GM08714 (cell line): Measurements from ENCODE around the gene DHDDS.
"Not testable (repeated sequence)": the region's sequence is repeated elsewhere in the genome, so short reads cannot be mapped to it uniquely, and the experiment has no call there.

Experiments
- H3K4me3 ChIP-seq: fragments of 200-500 bp; sonication (Bioruptor generic); 2 replicates; pipeline ENCODE4 v1.5.1; 2014; ENCODE audit warnings: mild to moderate bottlenecking, low read length, inconsistent platforms
- ZNF274 ChIP-seq: IDR thresholded peaks from 2 replicates; pipeline ENCODE4 v1.6.1; 2012; ENCODE audit warnings: mild to moderate bottlenecking, low read depth, low read length

The DHDDS gene

DNA sequence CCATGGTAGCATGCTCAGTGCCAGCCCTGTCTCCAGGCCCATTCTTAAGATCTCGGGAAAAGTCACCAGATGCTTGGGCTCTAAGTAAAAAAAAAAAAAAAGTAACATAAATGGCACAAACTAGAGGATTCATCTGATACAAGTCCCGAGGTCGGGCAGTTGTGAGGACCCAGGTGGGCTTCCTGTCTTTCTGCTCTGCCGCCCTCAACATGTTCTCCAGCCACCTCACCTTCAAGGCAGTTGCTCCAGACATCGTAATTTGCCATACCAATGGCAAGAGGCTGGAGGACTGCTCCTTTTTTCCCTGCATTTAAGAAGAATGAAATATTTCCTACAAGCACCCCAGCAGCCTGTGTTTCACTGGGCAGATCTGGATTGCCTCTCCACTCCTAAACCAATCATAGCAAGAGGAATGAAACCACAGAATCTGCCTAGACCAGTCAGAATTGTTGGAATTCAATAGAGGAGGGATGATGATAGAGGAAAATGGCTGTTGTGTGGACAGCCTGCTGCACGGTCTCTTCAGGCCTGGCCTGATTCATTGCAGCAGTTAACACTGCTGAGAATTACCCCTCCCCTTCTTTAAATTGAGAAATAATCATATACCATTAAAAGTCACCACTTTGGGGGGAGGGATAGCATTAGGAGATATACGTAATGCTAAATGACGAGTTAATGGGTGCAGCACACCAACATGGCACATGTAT, 45.5 kb downstream of the DHDDS start:
- TF ChIP-seq ZNF274 = no peak
- no peak overlapping the region for H3K4me3 ChIP-seq

DNA sequence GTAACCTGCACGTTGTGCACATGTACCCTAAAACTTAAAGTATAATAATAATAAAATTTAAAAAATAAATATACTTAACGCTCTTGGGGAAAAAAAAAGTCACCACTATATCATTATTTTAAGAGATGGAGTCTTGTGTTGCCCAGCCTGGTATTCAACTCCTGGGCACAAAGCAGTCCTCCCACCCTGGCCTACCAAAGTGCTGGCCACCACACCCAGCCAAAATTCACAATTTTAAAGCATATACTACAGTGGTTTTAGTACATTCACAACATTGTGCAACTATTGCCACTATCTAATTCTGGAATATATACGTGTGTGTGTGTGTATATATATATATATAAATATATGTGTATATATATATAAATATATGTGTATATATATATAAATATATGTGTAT, 46.0 kb downstream of the DHDDS start:
- no peak overlapping the region for H3K4me3 ChIP-seq
- TF ChIP-seq ZNF274 = no peak

DNA sequence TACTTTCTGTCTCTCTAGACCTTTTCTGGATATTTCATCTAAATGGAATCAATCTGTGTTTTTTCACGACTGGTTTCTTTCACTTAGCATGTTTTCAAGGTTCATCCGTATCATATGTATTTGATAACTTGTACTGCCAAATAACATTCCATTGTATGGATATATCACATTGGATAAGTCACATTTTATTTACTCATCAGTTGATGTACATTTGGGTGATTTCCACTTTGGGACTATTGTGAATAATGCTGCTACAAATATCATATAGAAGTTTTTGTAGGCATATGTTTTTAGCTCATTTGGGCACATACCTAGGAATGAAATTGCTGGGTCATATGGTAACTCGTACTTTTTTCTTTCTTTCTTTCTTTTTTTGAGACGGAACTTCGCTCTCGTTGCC, 46.9 kb downstream of the DHDDS start:
- no peak for TF ChIP-seq ZNF274
- H3K4me3 ChIP-seq = no peak overlapping the region

DNA sequence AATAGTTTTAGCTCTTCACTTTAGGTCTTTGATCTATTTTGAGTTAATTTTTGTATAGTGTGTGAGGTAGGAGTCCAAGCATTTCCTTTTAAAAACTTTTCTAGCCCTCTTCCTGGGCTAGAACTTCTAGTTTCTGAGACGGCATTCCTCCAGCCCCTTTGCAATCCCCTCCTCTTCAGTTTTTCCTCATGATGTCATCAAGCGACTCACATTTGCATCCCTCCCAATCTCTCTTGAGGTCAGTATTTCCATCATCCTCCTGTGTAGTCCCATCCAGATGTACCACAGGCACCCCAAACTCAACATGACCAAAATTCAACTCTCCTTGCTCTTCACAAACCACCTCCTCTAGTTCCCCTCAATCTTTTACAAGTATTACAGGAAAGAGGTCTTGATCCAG, 50.8 kb downstream of the DHDDS start:
- no peak for TF ChIP-seq ZNF274
- H3K4me3 ChIP-seq = no peak overlapping the region

DNA sequence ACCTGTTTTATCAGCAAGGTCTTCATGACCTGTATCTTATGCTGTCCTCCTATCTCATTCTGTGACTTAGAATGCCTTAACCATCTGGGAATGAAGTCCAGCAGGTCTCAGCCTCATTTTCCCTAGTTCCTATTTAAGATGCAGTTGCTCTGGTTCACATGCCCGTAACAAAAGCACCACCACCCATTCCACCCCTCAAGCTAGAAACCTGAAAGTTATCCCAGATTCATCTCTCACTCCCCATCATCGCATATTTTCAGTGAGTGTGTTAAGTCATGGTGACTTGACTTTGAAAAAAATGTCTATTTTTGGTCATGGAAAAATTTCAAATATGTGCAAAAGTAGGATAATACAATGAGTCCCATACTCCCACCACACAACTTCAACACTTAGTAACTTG, 51.9 kb downstream of the DHDDS start:
- no peak overlapping the region for H3K4me3 ChIP-seq
- TF ChIP-seq ZNF274 = no peak

DNA sequence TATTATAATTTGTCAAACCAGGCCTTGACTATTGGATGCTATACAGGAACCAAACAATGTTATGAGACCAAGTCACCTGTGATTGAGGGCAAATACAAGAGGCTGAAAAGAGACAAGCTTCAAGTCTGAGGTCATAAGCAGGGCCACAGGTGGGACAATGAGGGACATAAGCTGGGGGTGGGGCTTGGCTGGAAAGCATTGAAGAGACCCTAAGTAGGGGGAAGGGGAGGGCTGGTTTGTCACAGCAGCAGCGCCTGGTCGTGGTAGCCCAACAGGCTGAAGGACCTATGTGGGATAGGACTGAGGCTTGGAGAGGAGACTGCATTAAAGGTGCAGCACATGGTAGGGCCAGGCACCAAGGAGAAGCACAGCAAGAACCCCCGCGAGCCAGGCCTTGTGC, 58.0 kb downstream of the DHDDS start:
- no peak overlapping the region for H3K4me3 ChIP-seq
- no peak for TF ChIP-seq ZNF274

DNA sequence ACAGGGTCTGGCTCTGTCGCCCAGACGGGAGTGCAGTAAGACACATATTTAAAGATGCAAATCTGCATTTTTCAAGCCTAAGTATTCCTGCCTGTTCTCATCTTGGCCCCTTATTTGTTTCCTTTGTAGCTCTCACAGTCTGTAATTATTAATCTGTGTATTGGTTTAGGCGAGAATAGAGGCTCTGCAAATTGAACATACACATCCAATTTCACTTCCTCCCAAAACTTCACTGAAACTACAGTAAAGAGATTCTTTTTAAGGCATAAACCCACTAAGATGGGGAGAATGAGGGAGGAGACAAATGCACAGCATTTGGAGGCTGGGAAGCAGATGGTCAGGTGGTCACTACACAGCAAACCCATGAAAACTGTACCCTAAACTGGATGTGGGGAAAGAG, 61.1 kb downstream of the DHDDS start:
- no peak for TF ChIP-seq ZNF274
- peak overlapping the region; percentile 31; the same call in 1 of the 2 replicates for H3K4me3 ChIP-seq

DNA sequence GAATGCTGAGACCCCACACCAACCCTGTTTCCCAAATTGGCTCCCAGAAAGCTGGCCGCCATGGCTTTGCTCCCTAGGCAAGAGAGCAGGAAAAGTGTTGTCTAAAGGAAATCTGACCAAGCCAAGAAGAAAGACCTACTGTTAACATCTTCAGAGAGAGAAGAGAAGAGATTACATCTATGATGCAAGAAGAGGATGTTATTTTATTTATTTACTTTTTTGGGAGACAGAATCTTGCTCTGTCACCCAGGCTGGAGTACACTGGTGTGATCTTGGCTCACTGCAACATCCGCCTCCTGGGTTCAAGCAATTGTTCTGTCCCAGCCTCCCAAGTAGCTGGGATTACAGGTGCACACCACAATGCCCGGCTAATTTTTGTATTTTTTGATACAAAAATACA, 61.8 kb downstream of the DHDDS start:
- H3K4me3 ChIP-seq = no peak overlapping the region
- TF ChIP-seq ZNF274 = no peak

DNA sequence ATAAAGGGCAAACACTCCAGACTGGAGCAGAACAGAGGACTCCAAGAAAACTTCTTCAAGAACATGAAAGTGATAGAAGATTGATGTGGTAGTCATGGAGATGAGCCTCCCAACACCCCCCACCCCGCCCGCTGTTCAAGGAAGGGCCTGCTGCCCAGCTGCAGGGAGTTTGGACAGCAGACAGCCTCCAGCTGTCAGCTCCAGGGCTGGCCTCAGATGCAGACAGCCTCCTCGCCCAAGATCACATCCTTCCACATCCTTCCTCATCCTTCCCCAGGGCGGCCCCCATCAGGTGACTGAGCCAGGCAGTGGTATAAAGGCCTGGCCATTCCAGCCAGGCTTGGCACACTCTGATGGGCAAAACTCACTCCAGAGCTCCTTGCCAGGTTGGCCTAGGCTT, 64.7 kb downstream of the DHDDS start:
- no peak for TF ChIP-seq ZNF274
- no peak overlapping the region for H3K4me3 ChIP-seq

DNA sequence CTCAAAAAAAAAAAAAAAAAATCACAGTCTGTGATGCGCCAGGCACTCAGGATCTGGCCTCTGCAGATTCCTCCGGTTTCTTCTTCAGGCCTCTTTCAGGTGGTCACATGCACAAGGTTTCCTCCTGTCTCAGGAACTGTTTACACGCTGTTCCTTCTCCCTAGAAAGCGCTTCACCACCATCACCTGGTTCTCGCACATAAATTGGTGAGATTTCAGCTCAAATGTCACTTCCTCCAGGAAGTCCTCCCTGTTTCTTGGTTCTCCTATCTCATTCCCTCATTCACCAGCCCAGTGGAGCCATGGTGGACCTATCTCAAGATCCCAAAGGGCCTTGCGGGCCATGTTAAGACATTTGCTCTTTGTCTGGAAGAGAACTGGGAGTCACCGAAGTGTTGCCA, 66.8 kb downstream of the DHDDS start:
- no peak for TF ChIP-seq ZNF274
- H3K4me3 ChIP-seq = no peak overlapping the region

DNA sequence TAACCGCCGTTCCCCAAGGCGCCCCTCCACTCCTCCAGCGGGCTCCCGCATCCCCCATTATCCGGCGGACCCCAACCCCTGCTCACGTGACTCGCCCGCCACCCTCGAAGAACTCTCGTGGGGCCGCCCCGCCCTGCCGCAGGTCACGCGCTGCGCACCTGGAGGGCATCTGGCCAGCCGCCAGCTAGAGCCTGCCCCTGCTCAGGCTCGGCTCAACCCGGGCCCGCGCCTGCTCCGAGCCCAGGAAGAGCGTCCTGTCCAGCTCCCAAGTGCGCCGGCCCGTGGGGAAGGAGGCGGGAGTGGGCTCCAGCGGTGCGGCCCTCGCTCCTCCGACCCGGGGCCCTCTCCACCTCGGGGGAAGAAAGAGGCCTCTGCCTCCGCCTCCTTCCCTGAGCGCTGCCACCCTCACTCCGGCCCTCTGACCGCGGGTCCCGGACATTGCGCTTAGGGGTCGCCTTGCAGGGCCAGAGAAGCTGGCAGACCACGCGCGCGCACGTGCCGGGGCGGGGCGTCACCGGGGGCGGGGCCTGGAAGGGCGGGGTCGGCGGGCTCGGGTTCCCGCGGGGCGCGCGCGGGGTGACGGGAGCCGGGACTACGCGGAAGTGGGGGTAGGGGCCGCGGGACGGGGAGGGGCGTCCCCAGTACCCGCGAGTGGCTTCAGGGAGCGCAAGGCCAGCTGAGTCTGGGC, 68.5 kb downstream of the DHDDS start:
- no peak for TF ChIP-seq ZNF274
- peak overlapping the region; percentile 73 for H3K4me3 ChIP-seq

DNA sequence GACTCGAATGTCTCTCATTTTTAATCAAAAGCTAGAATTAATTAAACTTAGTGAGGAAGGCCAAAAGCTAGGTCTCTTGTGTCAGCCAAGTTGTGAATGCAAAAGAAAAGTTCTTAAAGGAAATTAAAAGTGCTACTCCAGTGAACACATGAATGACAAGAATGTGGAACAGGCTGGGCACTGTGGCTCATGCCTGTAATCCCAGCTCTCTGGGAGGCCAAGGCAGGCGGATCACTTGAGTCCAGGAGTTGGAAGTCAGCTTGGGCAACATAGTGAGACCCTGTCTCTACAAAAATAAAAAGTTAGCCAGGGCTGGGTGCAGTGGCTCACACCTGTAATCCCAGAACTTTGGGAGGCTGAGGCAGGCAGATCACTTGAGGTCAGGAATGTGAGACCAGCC, 78.6 kb downstream of the DHDDS start:
- H3K4me3 ChIP-seq = not testable (repeated sequence)

DNA sequence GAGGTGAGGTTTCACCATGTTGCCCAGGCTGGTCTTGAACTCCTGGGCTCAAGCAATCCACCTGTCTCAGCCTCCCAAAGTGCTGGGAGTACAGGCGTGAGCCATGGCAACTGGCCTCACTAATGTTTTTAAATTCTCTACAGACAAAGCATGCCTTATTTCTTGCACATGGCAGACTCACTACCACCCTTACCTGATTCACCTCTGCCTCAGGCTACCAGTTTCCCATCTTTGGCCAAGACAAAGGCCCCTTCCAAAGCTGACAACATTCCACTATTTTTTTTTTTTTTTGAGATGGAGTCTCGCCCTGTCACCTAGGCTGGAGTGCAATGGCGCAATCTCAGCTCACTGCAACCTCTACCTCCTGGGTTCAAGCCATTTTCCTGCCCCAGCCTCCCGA, 83.7 kb downstream of the DHDDS start:
- H3K4me3 ChIP-seq = not testable (repeated sequence)

DNA sequence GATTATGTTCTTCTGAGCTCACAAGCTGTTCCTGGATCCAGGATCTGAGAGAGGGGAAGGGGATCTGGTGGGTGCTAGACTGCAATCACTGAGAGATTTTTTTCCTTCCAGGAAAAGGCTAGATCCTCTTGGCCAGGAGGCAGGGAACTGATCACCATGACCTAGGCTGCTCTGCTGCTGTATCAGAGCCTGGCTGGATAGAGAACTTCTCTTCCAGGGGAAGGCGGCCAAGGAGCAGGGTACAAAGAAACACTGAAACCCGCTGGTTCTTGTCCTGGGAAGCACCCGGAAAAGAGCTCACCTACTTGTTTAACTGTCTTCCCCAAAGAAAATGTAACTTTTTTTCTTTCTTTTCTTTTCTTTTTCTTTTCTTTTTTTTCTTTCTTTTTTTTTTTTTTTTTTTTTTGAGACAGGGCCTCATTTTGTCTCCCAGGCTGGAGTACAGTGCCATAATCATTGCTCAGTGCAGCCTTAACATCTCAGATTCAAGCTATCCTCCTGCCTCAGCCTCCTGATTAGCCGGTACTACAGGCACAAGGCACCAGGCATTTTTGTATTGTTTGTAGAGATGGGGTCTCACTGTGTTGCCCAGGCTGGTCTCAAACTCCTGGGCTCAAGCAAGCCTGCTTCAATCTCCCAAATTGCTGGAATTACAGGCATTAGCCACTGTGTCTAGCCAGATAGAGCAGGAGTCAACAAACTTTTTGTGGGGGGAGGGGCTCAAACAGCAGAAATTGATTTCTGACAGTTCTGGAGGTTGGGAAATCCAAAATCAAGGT, 85.1 kb downstream of the DHDDS start:
- no peak overlapping the region for H3K4me3 ChIP-seq
- TF ChIP-seq ZNF274 = no peak

DNA sequence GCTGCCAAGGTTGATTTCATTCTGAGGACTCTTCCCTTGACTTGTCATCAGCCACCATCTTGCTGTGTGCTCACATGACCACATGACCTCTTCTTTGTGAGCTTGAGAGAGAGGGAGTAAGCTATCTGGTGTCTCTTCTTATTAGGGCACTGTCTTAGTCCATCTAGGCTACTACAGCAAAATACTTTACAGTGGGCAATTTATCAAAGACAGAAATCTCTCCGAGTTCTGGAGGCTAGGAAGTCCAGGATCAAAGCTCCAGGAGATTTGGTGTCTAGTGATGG, 85.6 kb downstream of the DHDDS start:
- no peak overlapping the region for H3K4me3 ChIP-seq
- no peak for TF ChIP-seq ZNF274
